GM13976 (cell line): Measurements from ENCODE around the gene IFNA1.

Source experiments
- DNase-seq: peaks from one replicate; pipeline ENCODE4 v3.0.0; 2012; ENCODE audit warnings: low spot score
- in situ Hi-C: fragments of 300-500 bp; cut with MboI; formaldehyde crosslinking; loops from one replicate; pipeline ENCODE4 v1.12.0; 2022; ENCODE audit warnings: low sequenced_read_pairs, mixed read lengths, inconsistent platforms; ENCODE audit not compliant: unreplicated experiment
- TF ChIP-seq, protein P1 (sequence below): IDR thresholded peaks from 2 replicates; pipeline ENCODE4 v1.5.1; 2012; ENCODE audit warnings: borderline replicate concordance, mild to moderate bottlenecking; ENCODE audit not compliant: insufficient read depth; ENCODE audit errors: extremely low read depth, missing control alignments, control extremely low read depth

The IFNA1 gene

DNA sequence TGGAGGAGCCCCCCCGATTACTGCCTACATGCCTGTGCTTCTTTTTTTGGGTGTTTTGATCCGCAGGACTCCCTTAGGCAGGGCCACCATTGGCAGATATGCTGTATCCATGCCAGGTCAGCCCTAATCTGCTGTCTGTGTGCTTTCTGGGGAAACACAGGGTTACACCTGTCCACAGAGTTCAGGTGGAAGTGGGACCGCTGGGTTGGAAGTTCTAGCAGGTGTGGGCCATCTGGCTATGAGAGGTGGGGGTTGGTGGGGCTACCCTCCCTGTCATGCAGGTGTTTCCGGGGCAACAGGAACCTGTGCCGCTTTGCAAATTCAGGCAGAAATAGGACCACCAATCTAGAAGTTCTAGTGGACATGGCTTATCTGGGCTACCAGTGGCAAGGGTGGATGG is 24.9 kb downstream of the IFNA1 start:
- TF ChIP-seq, protein P1, sequence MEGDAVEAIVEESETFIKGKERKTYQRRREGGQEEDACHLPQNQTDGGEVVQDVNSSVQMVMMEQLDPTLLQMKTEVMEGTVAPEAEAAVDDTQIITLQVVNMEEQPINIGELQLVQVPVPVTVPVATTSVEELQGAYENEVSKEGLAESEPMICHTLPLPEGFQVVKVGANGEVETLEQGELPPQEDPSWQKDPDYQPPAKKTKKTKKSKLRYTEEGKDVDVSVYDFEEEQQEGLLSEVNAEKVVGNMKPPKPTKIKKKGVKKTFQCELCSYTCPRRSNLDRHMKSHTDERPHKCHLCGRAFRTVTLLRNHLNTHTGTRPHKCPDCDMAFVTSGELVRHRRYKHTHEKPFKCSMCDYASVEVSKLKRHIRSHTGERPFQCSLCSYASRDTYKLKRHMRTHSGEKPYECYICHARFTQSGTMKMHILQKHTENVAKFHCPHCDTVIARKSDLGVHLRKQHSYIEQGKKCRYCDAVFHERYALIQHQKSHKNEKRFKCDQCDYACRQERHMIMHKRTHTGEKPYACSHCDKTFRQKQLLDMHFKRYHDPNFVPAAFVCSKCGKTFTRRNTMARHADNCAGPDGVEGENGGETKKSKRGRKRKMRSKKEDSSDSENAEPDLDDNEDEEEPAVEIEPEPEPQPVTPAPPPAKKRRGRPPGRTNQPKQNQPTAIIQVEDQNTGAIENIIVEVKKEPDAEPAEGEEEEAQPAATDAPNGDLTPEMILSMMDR = no peak
- DNase-seq = no peak
- in situ Hi-C loops = loop anchor here (10.0 kb wide), 1 partner anchor 330 kb away; no protein-coding TSS in a partner anchor

DNA sequence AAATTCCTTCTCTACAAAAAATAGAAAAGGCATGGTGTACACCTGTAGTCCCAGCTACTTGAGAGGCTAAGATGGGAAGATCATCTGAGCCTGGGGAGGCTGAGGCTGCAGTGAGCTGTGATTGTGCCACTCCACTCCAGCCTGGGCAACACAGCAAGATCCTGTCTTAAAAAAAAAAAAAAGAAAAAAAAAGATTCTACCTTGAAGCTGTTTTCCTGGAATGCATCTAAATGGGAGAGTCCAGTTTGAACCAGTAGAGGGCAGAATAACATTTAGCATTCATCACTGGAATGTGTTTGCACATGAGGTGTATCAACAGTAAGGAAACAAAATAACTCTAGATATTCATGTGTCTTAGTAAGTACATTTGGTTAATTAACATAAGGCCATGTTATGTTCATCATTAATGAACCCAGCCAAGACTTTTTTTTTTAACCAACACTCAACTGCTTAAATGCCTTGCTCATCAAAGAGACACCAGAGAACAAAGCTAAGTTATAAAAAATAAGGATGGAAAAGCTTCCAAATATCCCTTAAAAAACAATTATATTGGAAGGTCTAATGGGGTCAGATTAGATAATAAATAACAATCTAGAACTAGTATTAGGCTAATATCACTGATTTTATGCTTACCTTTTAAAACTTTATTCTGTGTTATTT is 25.8 kb downstream of the IFNA1 start:
- DNase-seq = peak; percentile 39
- TF ChIP-seq, protein P1 = peak; percentile 72
- in situ Hi-C loops = loop anchor here (10.0 kb wide), 1 partner anchor 329 kb away; no protein-coding TSS in a partner anchor

DNA sequence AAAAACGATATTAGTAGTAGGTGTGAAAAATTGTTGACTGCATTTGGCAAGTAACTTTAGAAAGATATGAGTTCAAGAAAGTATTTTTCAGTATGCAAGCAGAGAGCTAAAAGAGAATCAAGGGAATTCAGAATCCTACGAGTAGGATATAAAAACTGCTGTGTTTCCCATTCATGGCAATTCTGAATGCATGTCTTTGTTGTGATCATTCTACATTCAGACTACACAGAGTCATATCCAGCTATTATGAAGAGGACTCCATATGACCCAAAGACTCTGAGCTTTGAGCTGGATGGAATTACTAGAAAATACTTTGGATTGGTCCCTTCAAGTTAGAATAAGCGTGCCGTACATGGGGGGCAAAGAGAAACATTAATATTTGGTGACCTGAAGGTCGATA is 29.9 kb downstream of the IFNA1 start:
- TF ChIP-seq, protein P1 = no peak
- DNase-seq = no peak
- in situ Hi-C loops = no loop called here

DNA sequence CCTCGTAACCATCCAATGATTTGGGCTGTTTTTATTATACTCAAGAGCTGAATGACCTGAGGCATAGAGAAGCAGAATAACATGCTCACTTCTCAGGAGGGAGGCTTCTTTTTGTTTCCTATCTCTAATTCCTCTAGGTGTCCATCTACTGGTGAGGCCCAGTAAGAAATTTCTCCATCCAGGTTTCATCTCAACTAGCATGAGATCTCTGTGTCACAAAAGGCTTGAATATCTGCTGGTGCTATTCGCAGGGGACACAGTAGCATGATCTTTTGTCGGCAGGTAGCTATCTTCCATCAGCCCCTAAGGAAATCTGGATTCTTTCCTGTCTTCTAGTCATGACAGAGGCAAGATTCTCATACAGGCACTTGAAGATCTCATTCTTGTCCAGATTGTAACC is 33.0 kb downstream of the IFNA1 start:
- in situ Hi-C loops = no loop called here
- DNase-seq = no peak
- TF ChIP-seq, protein P1 = no peak

DNA sequence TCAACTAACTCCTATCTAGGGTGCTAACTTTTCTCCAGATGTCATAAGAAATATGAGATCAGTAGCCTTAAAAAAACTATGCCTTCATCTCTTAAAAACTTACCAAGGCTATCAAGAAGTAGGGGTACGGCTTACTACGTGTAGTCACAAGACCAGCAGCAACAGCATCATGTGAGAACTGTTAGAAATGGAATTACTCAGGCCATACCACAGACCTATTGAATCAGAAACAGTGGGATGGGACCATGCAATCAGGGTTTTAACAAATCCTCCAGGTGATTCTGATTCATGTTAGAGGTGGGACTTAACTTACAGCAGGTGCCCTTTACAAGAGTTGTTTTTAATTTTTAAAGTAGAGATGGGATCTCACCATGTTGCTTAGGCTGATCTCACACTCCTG is 37.2 kb downstream of the IFNA1 start:
- in situ Hi-C loops = no loop called here
- TF ChIP-seq, protein P1 = no peak
- DNase-seq = no peak

DNA sequence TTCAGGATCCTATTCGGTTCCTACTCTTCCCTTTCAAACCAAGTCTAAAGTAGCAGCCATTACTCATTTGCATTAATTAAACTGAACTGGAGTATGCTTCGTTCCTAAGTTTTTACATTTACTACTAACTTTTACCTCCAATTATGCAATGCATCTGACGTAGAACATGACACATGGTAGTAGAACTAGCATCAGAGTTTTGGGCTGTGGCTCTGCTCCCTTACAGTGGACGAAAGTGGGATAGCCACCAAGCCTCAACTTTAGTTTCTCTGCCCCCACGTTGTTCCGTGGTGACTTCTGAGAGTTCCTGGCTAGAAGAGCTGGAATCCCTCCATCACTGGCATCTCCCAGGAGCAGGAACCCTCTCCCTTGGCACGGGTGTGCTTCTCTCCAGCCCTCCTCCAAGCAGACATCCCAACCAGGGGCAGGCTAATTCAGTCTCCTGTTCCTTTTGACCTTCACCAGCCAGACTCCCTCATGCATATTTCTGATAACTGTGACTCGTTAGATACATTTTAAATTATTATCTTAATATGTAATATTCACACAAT is 39.0 kb downstream of the IFNA1 start:
- TF ChIP-seq, protein P1 = no peak
- in situ Hi-C loops = no loop called here

More for the DNA sequence above, 39.0 kb downstream of the IFNA1 start:
- DNase-seq = no peak
